ENCODE results near the gene POMP.

The POMP gene

GRCh38 chr13:28658796-28659620, at the start of gene POMP:
TSS of gene POMP (plus strand) at chr13:28659130. CDS start at chr13:28659185, 55 bp downstream.
- in situ Hi-C loops (cut with MboI; ENCODE audit: low pct_unique_long_range_greater_than_20kb, low sequenced_read_pairs, unreplicated experiment): no loop called here
- peak; percentile 22 for TF ChIP-seq CTCF (IDR thresholded peaks at IDR 0.05; ENCODE audit: extremely low read depth, insufficient read depth, missing control alignments)
- peak; percentile 91 for DNase-seq (ENCODE audit: low spot score)

- DNase-seq (ENCODE audit: low spot score): no peak
- in situ Hi-C loops (cut with MboI; ENCODE audit: low pct_unique_long_range_greater_than_20kb, low sequenced_read_pairs, unreplicated experiment): no loop called here
- TF ChIP-seq CTCF (IDR thresholded peaks at IDR 0.05; ENCODE audit: extremely low read depth, insufficient read depth, missing control alignments): no peak
Observed at GRCh38 chr13:28609381-28609780, 49.5 kb upstream of the POMP start.

GRCh38 chr13:28609926-28610325, 49.0 kb upstream of the POMP start:
- in situ Hi-C loops (cut with MboI; ENCODE audit: low pct_unique_long_range_greater_than_20kb, low sequenced_read_pairs, unreplicated experiment): no loop called here
- no peak for TF ChIP-seq CTCF (IDR thresholded peaks at IDR 0.05; ENCODE audit: extremely low read depth, insufficient read depth, missing control alignments)
- no peak for DNase-seq (ENCODE audit: low spot score)

GRCh38 chr13:28610996-28611395, 47.9 kb upstream of the POMP start:
- in situ Hi-C loops (cut with MboI; ENCODE audit: low pct_unique_long_range_greater_than_20kb, low sequenced_read_pairs, unreplicated experiment): no loop called here
- DNase-seq (ENCODE audit: low spot score): no peak
- TF ChIP-seq CTCF (IDR thresholded peaks at IDR 0.05; ENCODE audit: extremely low read depth, insufficient read depth, missing control alignments): no peak

- in situ Hi-C loops (cut with MboI; ENCODE audit: low pct_unique_long_range_greater_than_20kb, low sequenced_read_pairs, unreplicated experiment): no loop called here
- DNase-seq (ENCODE audit: low spot score): no peak
- no peak for TF ChIP-seq CTCF (IDR thresholded peaks at IDR 0.05; ENCODE audit: extremely low read depth, insufficient read depth, missing control alignments)
Observed at GRCh38 chr13:28611654-28612131, 47.2 kb upstream of the POMP start.

- no peak for TF ChIP-seq CTCF (IDR thresholded peaks at IDR 0.05; ENCODE audit: extremely low read depth, insufficient read depth, missing control alignments)
- in situ Hi-C loops (cut with MboI; ENCODE audit: low pct_unique_long_range_greater_than_20kb, low sequenced_read_pairs, unreplicated experiment): no loop called here
- no peak for DNase-seq (ENCODE audit: low spot score)
Observed at GRCh38 chr13:28613562-28613961, 45.4 kb upstream of the POMP start.

Measured in GM13977 (cell line).